IMR-90 (cell line): ENCODE data around the gene TRAPPC3L. TPM values are rescaled to one million over a fixed set of nuclear protein-coding genes. Genes with fewer than 3 reads are reported as not detected.

ENCODE experiments used
- ATAC-seq: fragments of 200-7000 bp; cut with Tn5 transposase; 2 replicates; pipeline ENCODE4 v1.9.1; 2020; ENCODE audit warnings: low read depth, mild to moderate bottlenecking, moderate library complexity
- BruUV-seq: library from RNA; stranded (reverse); fragments of 400-500 nt; replicated peaks from 2 replicates; lab custom pipeline; 2021; lab: Mats Ljungman, UMichigan
- CTCF ChIA-PET: fragments of 300-600 bp; formaldehyde crosslinking; extraction: SDS; loops from one replicate; lab custom pipeline; 2021; ENCODE audit warnings: antibody characterized with exemption; lab: Yijun Ruan, JAX
- POLR2A ChIA-PET: fragments of 300-600 bp; sonication (Branson Sonifier 250); formaldehyde crosslinking; loops from one replicate; lab custom pipeline; 2022; ENCODE audit warnings: antibody characterized with exemption; ENCODE audit not compliant: unreplicated experiment; lab: Charles Lee
- DNase-seq: peaks from one replicate; pipeline ENCODE4 v3.0.0; 2013
- H2AFZ ChIP-seq: replicated peaks from 2 replicates; pipeline ENCODE3; 2013; ENCODE audit warnings: low read length, mild to moderate bottlenecking; ENCODE audit not compliant: poor library complexity
- H2AK5ac ChIP-seq: 2 replicates; pipeline ENCODE4 v1.6.1; 2013; ENCODE audit warnings: low read depth, low read length, inconsistent platforms
- H2AK9ac ChIP-seq: replicated peaks from 2 replicates; pipeline ENCODE3; 2013; ENCODE audit warnings: mild to moderate bottlenecking, low read depth, low read length, moderate library complexity; ENCODE audit not compliant: poor library complexity
- H2BK120ac ChIP-seq: 2 replicates; pipeline ENCODE4 v1.6.1; 2013; ENCODE audit warnings: low read depth, low read length, inconsistent platforms
- H2BK15ac ChIP-seq: 3 replicates; pipeline ENCODE4 v1.6.1; 2013; ENCODE audit warnings: low read depth, low read length, inconsistent platforms
- H2BK20ac ChIP-seq: 2 replicates; pipeline ENCODE4 v1.6.1; 2013; ENCODE audit warnings: low read depth, mild to moderate bottlenecking, inconsistent platforms, low read length, moderate library complexity
- H2BK5ac ChIP-seq: 2 replicates; pipeline ENCODE4 v1.6.1; 2013; ENCODE audit warnings: mild to moderate bottlenecking, low read depth, low read length, inconsistent platforms; ENCODE audit not compliant: poor library complexity, severe bottlenecking
- H3K14ac ChIP-seq: replicated peaks from 2 replicates; pipeline ENCODE4 v1.6.1; 2013; ENCODE audit warnings: low read depth, low read length, inconsistent platforms
- H3K18ac ChIP-seq: 2 replicates; pipeline ENCODE4 v1.6.1; 2013; ENCODE audit warnings: low read depth, low read length, control low read depth
- H3K23ac ChIP-seq: 2 replicates; pipeline ENCODE4 v1.6.1; 2013; ENCODE audit warnings: low read depth, low read length, inconsistent platforms
- H3K27ac ChIP-seq: 2 replicates; pipeline ENCODE4 v1.5.1; 2013; ENCODE audit warnings: mild to moderate bottlenecking, control low read depth, low read length; ENCODE audit not compliant: insufficient read depth
- H3K27me3 ChIP-seq: 2 replicates; pipeline ENCODE4 v1.6.1; 2013; ENCODE audit warnings: low read length; ENCODE audit not compliant: control insufficient read depth, insufficient read depth
- H3K36me3 ChIP-seq: 2 replicates; pipeline ENCODE4 v1.6.1; 2013; ENCODE audit warnings: low read length, mixed read lengths; ENCODE audit not compliant: control insufficient read depth, insufficient read depth
- H3K4ac ChIP-seq: 2 replicates; pipeline ENCODE4 v1.6.1; 2013; ENCODE audit warnings: low read depth, low read length, inconsistent platforms
- H3K4me1 ChIP-seq: 2 replicates; pipeline ENCODE4 v1.6.1; 2013; ENCODE audit warnings: low read length, mixed read lengths; ENCODE audit not compliant: control insufficient read depth, insufficient read depth
- H3K4me2 ChIP-seq: 2 replicates; pipeline ENCODE4 v1.6.1; 2013; ENCODE audit warnings: low read depth, mild to moderate bottlenecking, control low read depth, low read length, moderate library complexity
- H3K4me3 ChIP-seq: 2 replicates; pipeline ENCODE4 v1.5.1; 2013; ENCODE audit warnings: low read depth, mild to moderate bottlenecking, control low read depth, low read length, moderate library complexity; ENCODE audit not compliant: insufficient read depth
- H3K56ac ChIP-seq: 2 replicates; pipeline ENCODE4 v1.6.1; 2013; ENCODE audit warnings: low read length, inconsistent platforms; ENCODE audit not compliant: insufficient read depth; ENCODE audit errors: extremely low read depth
- H3K79me1 ChIP-seq, 2 experiments: 2 replicates each; pipeline ENCODE4 v1.6.1; 2013; ENCODE audit warnings: low read length in 2 of 2, inconsistent platforms in 1 of 2, low read depth in 1 of 2
- H3K9ac ChIP-seq: 2 replicates; pipeline ENCODE4 v1.6.1; 2013; ENCODE audit warnings: low read depth, low read length, control low read depth
- H3K9me1 ChIP-seq: 2 replicates; pipeline ENCODE4 v1.6.1; 2013; ENCODE audit warnings: low read length, inconsistent platforms; ENCODE audit not compliant: insufficient read depth
- H3K9me3 ChIP-seq: 2 replicates; pipeline ENCODE4 v1.6.1; 2013; ENCODE audit warnings: low read length; ENCODE audit not compliant: control insufficient read depth, insufficient read depth
- H4K20me1 ChIP-seq: 2 replicates; pipeline ENCODE4 v1.6.1; 2013; ENCODE audit warnings: low read length, inconsistent platforms; ENCODE audit not compliant: insufficient read depth
- H4K5ac ChIP-seq: 2 replicates; pipeline ENCODE4 v1.6.1; 2013; ENCODE audit warnings: mild to moderate bottlenecking, low read depth, low read length, control low read depth
- H4K8ac ChIP-seq, 2 experiments: 2 replicates each; pipeline ENCODE4 v1.6.1; 2013; ENCODE audit warnings: low read depth in 2 of 2, low read length in 2 of 2, control low read depth in 1 of 2, inconsistent platforms in 1 of 2
- H4K91ac ChIP-seq: 2 replicates; pipeline ENCODE4 v1.6.1; 2013; ENCODE audit warnings: low read depth, low read length, inconsistent platforms; ENCODE audit not compliant: insufficient read depth
- BHLHE40 ChIP-seq: fragments of 150-350 bp; IDR thresholded peaks from 2 replicates; pipeline ENCODE4 v1.6.1; 2016; ENCODE audit warnings: mild to moderate bottlenecking, low read depth, low read length
- CEBPB ChIP-seq: IDR thresholded peaks from 2 replicates; pipeline ENCODE4 v1.6.1; 2012; ENCODE audit warnings: low read depth, low read length, improper control_type of control experiment
- CHD1 ChIP-seq: IDR thresholded peaks from 2 replicates; pipeline ENCODE4 v1.6.1; 2012; ENCODE audit warnings: low read depth, low read length, improper control_type of control experiment
- CTCF ChIP-seq: conservative IDR thresholded peaks from 2 replicates; pipeline ENCODE4 v1.5.1; 2012; ENCODE audit warnings: mild to moderate bottlenecking, low read depth, low read length, improper control_type of control experiment
- ELK1 ChIP-seq: fragments of 150-350 bp; IDR thresholded peaks from 2 replicates; pipeline ENCODE4 v1.6.1; 2016; ENCODE audit warnings: low read depth, mild to moderate bottlenecking, low read length, moderate library complexity, borderline replicate concordance
- FOS ChIP-seq: fragments of 150-350 bp; IDR thresholded peaks from 2 replicates; pipeline ENCODE4 v1.6.1; 2016; ENCODE audit warnings: low read depth, low read length
- MAFK ChIP-seq: IDR thresholded peaks from 2 replicates; pipeline ENCODE4 v1.6.1; 2012; ENCODE audit warnings: low read depth, low read length, improper control_type of control experiment
- MAZ ChIP-seq: IDR thresholded peaks from 2 replicates; pipeline ENCODE4 v1.6.1; 2012; ENCODE audit warnings: low read depth, mild to moderate bottlenecking, low read length, improper control_type of control experiment, moderate library complexity, borderline replicate concordance
- MXI1 ChIP-seq: IDR thresholded peaks from 2 replicates; pipeline ENCODE4 v1.6.1; 2012; ENCODE audit warnings: low read depth, mild to moderate bottlenecking, low read length, moderate library complexity, borderline replicate concordance
- NFE2L2 ChIP-seq: fragments of 150-350 bp; IDR thresholded peaks from 2 replicates; pipeline ENCODE4 v1.6.1; 2016; ENCODE audit warnings: low read depth, mild to moderate bottlenecking, low read length
- POLR2A ChIP-seq: IDR thresholded peaks from 2 replicates; pipeline ENCODE4 v1.6.1; 2012; ENCODE audit warnings: mild to moderate bottlenecking, low read depth, low read length
- RAD21 ChIP-seq: IDR thresholded peaks from 2 replicates; pipeline ENCODE4 v1.6.1; 2012; ENCODE audit warnings: low read length, improper control_type of control experiment
- RCOR1 ChIP-seq: IDR thresholded peaks from 2 replicates; pipeline ENCODE4 v1.6.1; 2012; ENCODE audit warnings: mild to moderate bottlenecking, low read length, improper control_type of control experiment; ENCODE audit not compliant: insufficient replicate concordance
- RFX5 ChIP-seq: IDR thresholded peaks from 2 replicates; pipeline ENCODE4 v1.8.0; 2012; ENCODE audit warnings: low read depth, mild to moderate bottlenecking, low read length, moderate library complexity
- SMC3 ChIP-seq: fragments of 150-350 bp; IDR thresholded peaks from 2 replicates; pipeline ENCODE4 v1.6.1; 2016; ENCODE audit warnings: low read depth, mild to moderate bottlenecking, antibody characterized with exemption, low read length, moderate library complexity
- USF2 ChIP-seq: fragments of 150-350 bp; IDR thresholded peaks from 2 replicates; pipeline ENCODE4 v1.6.1; 2017; ENCODE audit warnings: mild to moderate bottlenecking, antibody characterized with exemption, low read length, low read depth
- WGBS, 2 experiments: methylation state at CpG; one replicate each; pipeline versions ENCODE4 v1.1.5 to v1.1.7; 2013; ENCODE audit warnings: missing lambda C conversion rate in 2 of 2; ENCODE audit not compliant: insufficient read length in 1 of 2; ENCODE audit errors: extremely low coverage in 2 of 2; 5-methylcytosine and 5-hydroxymethylcytosine counted together
- dilution Hi-C: fragments of 300-500 bp; cut with HindIII; formaldehyde crosslinking; loops from one replicate; pipeline ENCODE4 v1.14.3; 2018; ENCODE audit warnings: low sequenced_read_pairs; ENCODE audit not compliant: unreplicated experiment
- in situ Hi-C: fragments of 300-500 bp; cut with MboI; formaldehyde crosslinking; loops from 3 replicates; pipeline ENCODE4 v1.14.3; 2019; ENCODE audit warnings: low sequenced_read_pairs, inconsistent platforms, mixed read lengths
- intact Hi-C: fragments of 100-400 bp; cut with micrococcal nuclease; formaldehyde crosslinking; loops from 2 replicates; pipeline ENCODE4 v1.10.0; 2022
- polyA plus RNA-seq, 3 experiments: library from polyadenylated mRNA; depleted of rRNA; stranded (reverse); fragments of >200 nt; gene quantifications; 2 replicates each; pipeline ENCODE4 v1.2.3, GENCODE V29; 2012; ENCODE audit warnings: low replicate concordance in 1 of 3
- total RNA-seq: library from RNA; depleted of rRNA; stranded (reverse); fragments of >200 nt; gene quantifications from 2 replicates; pipeline ENCODE4 v1.2.3, GENCODE V29; 2012

Gene TRAPPC3L
- total and polyA plus RNA-seq, 2 of the 4 experiments (the other 2 are of a cell fraction), result 0.03 TPM; not detected in 1

GRCh38 chr6:116492331-116493067 is 53.0 kb downstream of the TRAPPC3L start:
- Histone ChIP-seq H3K36me3 (no peaks in the 10 kb centered on the region), H3K4ac (no peak overlapping the region), H3K4me1 (no peaks in the 10 kb centered on the region; the same call in 1 of the 2 replicates), H2BK5ac (no peak overlapping the region), H3K4me3 (no peak overlapping the region), H3K79me1 (no peaks in the 10 kb centered on the region), H2AK9ac (no peak overlapping the region), H3K14ac (no peak overlapping the region), H3K27me3 (no peaks in the 10 kb centered on the region; the same call in 1 of the 2 replicates), H3K23ac (no peak overlapping the region), H3K9me1 (no peaks in the 10 kb centered on the region), H2AFZ (no peak overlapping the region), H4K5ac (no peak overlapping the region), H2AK5ac (no peak overlapping the region), H4K91ac (no peak overlapping the region), H3K56ac (no peak overlapping the region), H4K20me1 (no peaks in the 10 kb centered on the region), H3K9ac (no peak overlapping the region), H3K18ac (no peak overlapping the region), H2BK120ac (no peak overlapping the region), H2BK15ac (no peak overlapping the region), H3K9me3 (no peaks in the 10 kb centered on the region), H4K8ac (no peak overlapping the region), H3K27ac (no peak overlapping the region), H2BK20ac (no peak overlapping the region), H3K4me2 (no peak overlapping the region)
- ATAC-seq (no peak), DNase-seq (no peak)
- intact Hi-C loops, result no loop called here
- no CpG with 5 or more reads among the region's 6 CpGs for WGBS, 2 experiments
- BruUV-seq, result no TSS peak
- in situ Hi-C loops, result no loop called here
- POLR2A ChIA-PET, result no interaction called here
- CTCF ChIA-PET, result no interaction called here
- dilution Hi-C loops, result no loop called here
- no peak for TF ChIP-seq FOS
- TF ChIP-seq CHD1, result no peak
- no peak for TF ChIP-seq MAZ
- no peak for TF ChIP-seq SMC3
- no peak for TF ChIP-seq ELK1
- no peak for TF ChIP-seq CTCF
- no peak for TF ChIP-seq RFX5
- no peak for TF ChIP-seq CEBPB
- TF ChIP-seq POLR2A, result no peak
- no peak for TF ChIP-seq BHLHE40
- TF ChIP-seq MAFK, result no peak
- TF ChIP-seq RCOR1, result no peak
- TF ChIP-seq NFE2L2, result no peak
- TF ChIP-seq USF2, result no peak
- no peak for TF ChIP-seq MXI1
- TF ChIP-seq RAD21, result no peak
